ENCODE results near the gene LRRIQ4.

DNA sequence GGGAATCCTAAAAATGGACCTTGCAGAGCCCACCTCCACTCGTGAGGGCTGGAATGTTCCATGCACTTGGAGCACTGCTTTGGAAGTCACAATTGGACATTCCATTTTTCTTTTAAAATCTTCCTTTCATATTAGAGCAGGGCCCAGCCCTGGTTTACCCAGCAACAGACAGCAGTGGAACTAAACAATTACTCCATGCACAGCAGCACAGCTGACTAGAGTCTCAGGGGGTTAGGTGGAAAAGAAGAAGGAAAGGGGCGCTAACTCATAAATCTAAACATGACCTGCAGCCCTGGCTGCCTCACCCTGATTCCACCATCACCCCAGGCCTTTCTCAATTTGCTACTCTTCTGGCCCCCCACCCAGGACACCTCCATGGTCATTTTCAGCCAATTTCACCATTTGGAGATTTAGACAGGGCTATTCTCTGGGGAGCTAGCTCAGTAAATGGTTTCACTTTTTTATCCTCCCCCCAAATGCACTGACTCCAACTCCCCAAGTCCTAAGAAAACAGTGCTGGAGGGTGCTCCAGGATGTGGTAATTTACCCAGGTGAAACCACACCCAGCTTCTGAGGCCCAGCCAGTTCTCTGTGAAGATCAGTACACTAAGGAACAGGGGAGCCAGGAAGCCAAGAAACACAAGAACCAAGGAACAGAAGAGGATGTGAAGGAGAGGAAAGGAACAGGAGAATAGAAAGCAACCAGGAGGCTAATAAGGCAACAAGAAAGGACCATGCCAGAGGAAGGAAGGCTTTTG, 58.6 kb downstream of the LRRIQ4 start:
- TF ChIP-seq CTCF (IDR thresholded peaks at IDR 0.05) = no peak
- TF ChIP-seq POLR2A (IDR thresholded peaks at IDR 0.05) = no peak
- peak in 2 of 3 donors; percentile 29 to 59 for TF ChIP-seq POLR2AphosphoS5 (IDR thresholded peaks at IDR 0.05)
- TF ChIP-seq EP300 (IDR thresholded peaks at IDR 0.05) = no peak
